GM21737 (cell line): Measurements from ENCODE around the gene ICA1.

Experiments used
- ATAC-seq: cut with Tn5 transposase; IDR thresholded peaks from one replicate; pipeline ENCODE4 v1.9.1; 2021; ENCODE audit warnings: mild to moderate bottlenecking, moderate library complexity; ENCODE audit not compliant: unreplicated experiment

ICA1 gene

DNA sequence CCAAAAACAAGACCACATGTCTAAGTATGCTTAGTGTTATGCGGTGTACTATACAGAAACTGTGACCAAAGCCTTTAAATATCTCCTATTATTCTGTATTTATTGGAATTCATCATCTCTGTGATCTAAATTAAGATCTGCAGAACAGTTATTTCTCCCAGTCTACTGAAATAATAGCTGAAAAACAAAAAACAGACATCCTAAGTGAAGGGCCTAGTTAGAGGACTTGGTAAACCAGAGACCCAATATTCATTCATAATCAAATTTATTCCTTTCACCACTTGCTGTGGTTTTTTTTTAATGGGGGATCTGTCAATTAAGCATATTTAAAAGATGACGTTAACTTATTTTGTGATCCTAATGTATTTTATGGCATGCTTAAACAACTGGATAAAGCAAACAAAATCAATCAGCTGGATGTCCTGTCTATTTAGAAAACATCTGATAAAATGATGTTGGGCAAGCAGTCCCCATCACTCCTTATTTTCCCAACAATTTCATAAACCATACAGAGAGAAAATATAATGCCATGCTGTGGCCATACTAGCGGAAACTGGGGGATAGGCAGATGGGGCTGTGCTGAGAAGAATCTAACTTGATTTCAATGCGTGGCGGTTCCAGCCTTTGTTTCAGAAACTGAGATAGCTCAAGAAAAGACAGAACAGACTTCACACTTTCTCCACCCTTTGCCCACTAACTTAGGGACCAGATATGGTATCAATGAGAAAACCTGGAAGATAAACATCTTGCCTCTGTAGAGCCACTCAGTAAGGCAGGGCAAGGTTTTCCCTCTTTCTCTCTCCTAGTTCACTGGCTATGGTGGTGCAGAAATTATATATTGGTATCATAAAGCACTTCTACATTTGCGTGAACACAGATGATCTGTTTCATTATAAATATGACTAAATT is 32.9 kb downstream of the ICA1 start:
- no peak for ATAC-seq

GRCh38 chr7:8228068-8228467 is 33.9 kb downstream of the ICA1 start:
- no peak for ATAC-seq

DNA sequence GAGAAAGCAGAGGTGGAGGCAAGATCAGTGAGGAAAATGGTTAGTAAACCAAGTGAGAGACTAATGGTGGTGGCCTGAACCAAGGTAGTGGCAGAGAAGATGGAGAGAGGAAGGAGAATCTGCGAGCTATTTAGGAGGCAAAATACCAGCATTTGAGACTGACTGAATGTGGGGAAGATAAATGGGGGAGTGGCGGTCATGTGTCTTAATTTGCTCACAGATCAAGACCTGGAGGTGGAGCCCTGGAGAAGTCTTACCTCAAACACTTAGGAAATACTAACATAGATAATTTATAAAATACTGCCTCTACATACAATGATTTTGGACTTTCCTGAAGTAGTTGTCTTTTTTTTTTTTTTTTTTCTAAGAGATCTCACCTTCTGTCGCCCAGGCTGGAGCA is 34.7 kb downstream of the ICA1 start:
- no peak for ATAC-seq

DNA sequence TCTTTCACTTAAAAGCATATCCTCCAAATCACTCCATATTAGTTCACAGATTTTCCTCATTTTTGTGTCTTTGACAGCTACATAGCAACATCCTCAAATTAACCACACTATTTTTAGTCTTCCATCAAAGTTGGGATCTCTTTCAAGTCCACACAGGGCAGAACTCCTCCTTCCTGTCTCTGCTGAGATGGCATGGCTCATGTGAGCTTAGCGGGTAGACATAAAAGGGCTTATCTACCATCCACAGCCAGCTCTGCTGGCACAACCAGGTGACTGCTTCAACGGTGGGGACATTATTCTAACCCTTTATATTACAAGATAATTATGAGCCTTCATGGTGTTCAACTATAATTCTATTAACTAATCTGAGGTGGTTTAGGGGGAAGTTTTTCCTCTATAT is 35.5 kb downstream of the ICA1 start:
- ATAC-seq = no peak

DNA sequence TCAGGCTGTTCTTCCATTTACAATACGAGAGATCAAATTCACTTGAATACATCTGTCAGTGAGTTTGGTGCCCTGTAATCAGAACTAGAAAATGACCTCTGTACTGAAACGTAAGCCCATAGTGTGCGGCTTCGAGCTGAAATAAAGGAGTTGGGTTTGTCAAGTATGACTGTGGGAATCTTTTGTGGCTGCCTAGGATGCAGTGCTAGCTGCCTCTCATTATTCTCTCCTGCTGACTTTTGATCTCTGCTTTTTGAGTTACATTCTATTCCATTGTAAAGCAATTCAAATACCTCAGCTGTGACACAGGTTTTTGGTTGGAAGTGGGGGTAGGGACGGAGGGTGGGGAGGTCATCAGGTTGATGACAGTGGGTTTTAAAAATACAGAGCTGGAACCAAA is 40.4 kb downstream of the ICA1 start:
- no peak for ATAC-seq

DNA sequence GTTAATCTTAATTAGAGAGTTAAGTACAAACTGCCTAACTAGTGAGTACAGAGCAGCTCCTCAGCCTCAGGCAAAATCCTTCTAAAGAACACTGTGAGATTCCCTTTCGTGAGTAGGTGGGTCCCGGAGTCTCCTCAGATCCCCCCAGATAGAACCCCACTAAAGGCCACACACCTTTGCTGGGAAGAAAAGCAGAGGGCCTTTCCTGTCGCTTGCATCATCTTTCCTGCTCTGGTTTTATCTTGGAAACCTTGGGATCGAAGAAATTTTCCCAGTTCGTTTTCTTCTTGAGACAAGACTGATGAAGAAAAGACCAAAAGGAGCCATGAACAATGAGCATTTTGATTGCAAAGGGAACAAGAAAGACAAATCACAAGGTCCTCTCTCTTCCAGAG is 40.9 kb downstream of the ICA1 start:
- ATAC-seq = no peak

DNA sequence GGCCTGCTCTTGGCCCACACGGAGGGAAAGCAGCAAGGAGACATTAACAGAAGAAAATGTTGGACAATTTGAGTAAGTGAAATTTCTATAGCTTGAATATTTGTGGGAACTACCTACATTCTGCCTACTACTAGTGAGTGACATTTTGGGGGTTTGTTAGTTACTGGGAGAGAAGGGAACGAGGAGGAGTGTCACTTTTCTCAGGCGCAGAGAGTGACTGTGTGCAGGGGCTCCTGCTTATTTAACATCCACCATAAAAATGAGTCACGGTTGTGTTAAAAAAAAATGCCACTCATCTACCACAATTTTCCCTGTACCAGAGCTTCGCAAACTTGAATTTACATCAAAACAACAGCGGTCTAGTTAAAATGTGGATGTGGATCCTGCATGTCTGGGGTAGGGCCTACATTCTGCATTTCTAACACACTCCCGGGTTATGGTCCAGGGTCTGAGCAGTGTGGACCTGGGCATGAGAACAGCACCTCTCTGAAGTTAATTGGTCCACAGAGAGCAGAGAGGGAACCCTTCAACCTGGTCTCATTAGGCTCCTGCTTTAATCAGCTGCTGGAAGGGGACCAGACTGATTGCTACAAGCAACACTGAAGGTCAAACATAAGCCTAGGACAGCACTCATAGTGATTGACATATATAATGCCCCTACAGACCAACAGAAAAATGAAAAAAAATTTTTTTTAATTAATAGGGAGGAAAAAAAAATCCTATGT is 41.4 kb downstream of the ICA1 start:
- ATAC-seq = no peak

- no peak for ATAC-seq
Measured at GRCh38 chr7:8217200-8218068, 44.5 kb downstream of the ICA1 start.

DNA sequence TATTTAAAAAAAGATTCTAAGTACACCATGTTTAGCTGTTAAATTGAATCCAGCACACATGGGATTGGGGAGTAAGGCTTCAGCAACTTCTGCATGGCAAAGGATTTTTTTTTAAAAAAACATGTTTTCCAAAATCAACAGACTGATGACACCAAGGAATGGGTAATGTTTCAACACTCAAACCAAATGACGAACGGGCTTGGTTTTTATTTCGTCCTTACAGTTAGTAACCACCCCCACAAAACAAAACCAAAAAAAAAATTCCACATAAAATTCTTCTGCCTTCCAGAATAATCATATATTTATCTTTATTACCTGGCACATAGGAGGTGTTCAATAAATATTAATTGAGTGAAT is 45.7 kb downstream of the ICA1 start:
- ATAC-seq = no peak

DNA sequence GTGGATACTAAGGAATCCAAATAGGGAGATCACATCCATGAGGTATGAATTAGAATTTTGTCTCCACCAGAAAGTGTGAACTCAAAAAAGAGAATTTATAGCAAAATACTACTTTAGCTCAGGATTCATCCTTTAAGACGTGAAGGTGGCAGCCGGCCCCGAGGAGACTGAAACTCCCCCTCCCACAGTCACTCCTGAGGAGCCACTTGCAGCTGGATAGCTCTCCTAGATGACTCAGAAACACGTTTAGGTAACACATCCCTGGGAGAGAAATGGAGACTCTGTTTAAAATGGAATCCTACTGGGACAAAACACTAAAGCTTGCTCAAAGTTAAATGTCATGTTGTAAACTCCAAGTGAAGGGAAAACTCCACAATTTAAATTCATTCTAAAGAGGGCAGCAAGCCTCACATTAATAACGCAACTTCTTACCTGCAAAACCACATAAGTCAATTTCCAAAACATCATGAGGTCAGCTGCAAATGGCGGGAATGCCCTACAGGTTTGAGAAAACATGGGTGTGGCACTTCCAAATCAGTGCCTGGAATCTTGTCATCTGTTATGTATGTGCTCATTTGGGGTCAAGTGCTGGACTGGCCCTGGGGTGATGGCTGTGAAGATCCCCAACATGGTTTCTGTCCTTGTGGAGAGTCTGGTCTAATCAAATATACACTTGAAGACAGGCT is 46.2 kb downstream of the ICA1 start:
- ATAC-seq = no peak

DNA sequence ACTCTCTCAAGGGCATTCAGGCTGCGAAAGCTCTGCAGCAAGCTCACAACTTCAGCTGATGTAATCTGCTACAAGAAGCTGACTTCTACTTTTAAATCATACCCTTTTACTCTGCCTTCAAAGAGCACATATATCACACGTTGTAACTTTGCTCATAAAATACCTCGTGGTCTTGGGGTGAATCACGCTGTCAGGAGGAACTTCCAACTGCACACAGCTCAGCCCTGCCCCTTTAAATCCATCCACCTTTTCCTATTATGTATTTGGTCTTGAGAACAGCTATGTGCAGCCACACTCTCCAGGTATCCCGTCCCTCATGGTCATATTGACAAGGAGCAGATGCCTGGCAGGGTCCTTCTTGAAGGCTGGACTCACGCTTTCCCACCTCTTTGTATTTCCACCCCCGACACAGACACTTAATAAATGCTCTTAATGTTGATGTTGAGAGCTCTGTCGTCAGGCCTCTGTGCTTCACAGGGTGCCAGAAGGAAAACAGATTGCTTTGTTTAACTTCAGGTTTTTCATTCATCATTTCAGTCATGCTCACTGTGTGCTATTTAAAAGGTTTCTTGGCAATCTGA is 47.6 kb downstream of the ICA1 start:
- ATAC-seq = no peak

GRCh38 chr7:8213381-8213780 is 48.6 kb downstream of the ICA1 start:
- ATAC-seq = no peak

DNA sequence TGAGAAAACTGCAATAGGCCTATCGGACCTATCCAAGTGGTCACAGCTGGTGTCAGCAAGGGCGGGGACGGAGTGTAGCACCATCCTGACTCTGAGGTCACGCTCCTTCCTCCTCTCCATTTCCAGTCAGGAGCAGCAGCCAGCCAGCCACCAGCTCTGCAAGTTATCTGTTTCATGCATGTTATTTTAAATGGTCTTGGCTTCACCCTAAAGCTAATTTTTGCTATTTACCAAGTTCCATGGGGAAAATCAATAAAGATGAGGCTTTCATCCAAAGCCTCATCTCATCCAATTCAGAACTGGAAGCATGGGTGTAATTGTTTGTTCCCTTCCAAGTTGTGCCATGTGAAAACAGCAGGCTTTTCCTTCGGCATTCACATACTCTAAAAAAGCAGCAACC is 49.3 kb downstream of the ICA1 start:
- ATAC-seq = no peak

DNA sequence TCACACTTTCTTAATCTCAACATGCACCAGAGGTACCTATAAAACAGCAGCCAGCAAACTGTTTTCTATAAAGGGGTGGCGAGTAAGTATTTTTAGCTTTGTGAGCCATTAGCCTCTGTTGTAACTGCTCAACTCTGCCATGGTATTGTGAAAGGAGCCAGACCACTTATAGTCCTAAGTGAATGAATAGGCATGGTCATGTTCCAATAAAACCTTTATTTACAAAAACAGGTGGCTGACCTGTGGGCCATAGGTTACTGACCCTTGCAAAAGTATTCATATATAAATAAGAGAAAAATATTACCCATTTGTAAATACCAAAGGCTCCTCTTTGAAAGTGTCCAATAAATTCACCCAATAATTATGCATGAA is 50.3 kb downstream of the ICA1 start:
- ATAC-seq = no peak

DNA sequence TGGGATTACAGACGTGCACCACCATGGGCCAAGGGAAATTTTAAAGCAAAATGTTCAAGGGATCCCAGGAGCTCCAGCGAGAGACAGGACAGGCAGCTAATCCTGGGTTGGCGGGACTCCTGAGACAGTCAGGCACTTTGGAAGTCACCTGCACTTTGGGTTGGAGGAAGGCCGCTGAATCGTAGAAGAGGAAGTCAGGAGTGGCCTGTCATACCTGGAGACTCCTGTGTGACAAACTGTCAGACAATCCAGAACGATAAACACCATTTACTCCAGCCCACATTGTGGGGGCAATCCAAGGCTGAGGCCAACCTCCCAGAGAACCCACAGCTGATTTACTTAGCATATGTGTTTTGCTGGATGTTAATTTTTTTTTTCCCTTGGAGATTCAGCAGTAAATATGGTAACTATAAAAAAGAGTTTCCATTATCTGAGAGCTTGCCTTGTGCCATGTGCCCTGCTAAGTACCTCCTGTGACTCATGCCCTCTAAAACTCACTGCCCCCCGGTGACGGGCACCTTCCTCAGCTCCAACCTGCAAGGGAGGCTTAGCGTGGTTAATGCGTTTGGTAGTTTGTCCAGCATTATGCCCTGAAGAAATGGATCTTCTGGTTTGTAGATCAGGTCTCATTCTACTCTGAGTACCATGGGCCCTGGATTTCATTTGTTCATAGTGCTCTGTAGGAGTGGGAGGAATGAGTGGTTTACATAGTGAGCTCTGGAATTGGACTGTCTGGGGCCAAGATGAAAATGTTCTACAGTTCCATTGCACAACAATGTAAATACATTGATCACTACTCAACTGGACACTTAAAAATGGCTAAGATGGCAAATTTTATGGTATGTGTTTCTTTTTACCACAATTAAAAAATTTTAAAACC is 50.9 kb downstream of the ICA1 start:
- no peak for ATAC-seq

DNA sequence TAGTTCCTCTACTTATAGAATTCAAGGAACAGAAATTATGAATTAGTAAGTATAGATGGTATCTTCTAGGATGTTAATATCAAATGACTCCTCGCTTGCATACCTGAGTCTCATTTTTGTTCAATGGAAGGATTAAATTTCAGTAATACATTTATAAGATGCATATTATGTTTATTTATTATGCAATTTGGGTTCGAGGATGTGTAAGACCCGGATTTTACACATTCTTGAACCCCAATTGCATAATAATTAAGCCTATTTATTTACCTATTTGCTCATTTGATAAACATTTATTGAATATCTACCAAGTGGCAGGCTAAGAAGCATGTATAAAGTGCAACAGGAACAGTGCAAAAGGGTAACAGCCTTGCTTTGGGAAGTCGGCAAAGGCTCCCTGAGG is 52.6 kb downstream of the ICA1 start:
- ATAC-seq = no peak

DNA sequence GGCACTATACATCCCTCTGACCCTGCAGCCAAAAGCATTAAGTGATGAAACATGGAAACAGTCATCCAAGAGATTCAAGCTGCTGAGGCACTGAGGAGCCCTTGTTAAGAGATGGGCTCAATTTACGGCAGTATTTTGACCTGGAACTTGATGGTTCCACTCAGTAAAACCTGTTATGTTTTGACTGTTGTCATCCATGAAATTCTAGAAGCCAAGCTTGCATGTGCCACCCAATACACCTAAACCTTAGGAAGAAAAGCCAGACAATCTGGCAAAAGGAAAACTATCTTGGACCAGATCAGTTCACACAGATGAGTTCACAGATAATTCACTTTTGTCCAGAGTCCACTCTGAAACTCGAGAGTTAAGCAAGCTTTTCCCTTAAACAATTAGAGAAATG is 53.2 kb downstream of the ICA1 start:
- no peak for ATAC-seq

DNA sequence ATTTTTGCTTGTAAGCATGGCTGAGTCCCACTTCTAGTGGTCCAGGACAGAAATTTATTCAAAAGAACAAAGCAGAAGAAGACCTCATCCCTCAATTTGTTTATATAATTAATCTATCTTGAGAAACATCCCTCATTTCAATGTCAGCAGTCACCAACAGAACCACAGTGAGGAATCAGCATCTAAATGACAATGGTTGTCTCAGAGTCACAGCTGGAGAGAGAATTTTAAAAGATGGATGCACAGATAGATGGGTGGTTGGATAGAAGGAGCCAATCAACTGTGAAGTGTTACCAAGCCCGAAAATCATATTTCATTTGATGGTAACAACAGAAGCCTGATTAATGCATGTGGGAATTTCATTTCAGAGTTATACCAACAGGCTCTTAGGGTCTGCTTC is 55.0 kb downstream of the ICA1 start:
- no peak for ATAC-seq

DNA sequence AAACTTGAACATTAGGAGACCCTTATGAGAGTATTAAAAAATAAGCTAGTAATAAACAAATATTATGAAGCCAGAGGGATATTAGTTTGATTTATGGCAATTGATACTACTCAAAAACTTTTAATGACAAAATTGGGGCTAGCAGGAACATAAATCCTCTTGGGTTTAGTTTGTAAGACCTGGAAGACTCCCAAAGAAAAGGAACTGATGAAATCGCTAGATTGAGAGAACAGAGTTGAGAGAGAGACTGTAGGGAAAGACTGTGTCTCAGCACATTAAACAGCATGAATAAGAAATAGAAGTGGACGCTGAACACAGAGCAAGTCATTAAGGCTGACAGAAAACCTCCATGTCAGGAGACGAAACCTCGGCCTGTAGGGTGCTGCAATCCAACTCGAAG is 56.4 kb downstream of the ICA1 start:
- no peak for ATAC-seq

DNA sequence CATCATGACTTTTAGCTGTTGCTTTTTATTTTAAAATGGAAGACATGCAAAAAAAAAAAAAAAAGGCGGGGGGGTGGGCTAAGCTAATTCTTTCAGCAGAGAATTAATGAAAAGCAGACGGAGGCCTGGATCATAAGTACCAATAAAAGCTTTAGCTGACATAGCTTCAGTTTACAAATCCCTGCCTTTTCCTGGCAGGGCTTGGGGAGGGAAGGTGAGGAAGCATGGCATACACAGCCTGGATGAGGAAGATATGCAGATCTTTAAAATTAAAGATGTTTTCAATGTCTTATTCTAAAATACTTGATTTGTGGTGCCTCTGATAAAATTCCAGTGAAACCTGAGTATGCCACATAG is 57.0 kb downstream of the ICA1 start:
- no peak for ATAC-seq
